Heart left ventricle (tissue), 16 donors: ENCODE data around the gene PLCB3. TPM values are rescaled to one million over a fixed set of nuclear protein-coding genes. Genes with fewer than 3 reads are reported as not detected.

Experiments
- ATAC-seq, 4 donors: fragments of 200-7000 bp; cut with Tn5 transposase; one replicate each; pipeline ENCODE4 v1.9.1; 2020 to 2022; ENCODE audit warnings: moderate library complexity in 4 of 4, mild to moderate bottlenecking in 3 of 4, moderate number of reproducible peaks in 1 of 4
- DNase-seq, 5 donors: peaks; one replicate each; pipeline ENCODE4 v3.0.0-alpha.2; 2020
- H3K27ac ChIP-seq, 12 donors: fragments of 200-600 bp; sonication (generic) in 4 of 12; one replicate each; pipeline versions ENCODE4 v1.5.0 to v1.8.0; 2016 to 2022; ENCODE audit warnings: mild to moderate bottlenecking in 2 of 12
- H3K27me3 ChIP-seq, 9 donors: fragments of 200-600 bp; sonication (generic) in 2 of 9; one replicate each; pipeline versions ENCODE4 v1.5.1 to v1.8.0; 2016 to 2022; ENCODE audit warnings: mild to moderate bottlenecking in 3 of 9
- H3K36me3 ChIP-seq, 9 donors: fragments of 200-600 bp; sonication (generic) in 2 of 9; one replicate each; pipeline versions ENCODE4 v1.5.0 to v1.8.0; 2018 to 2022; ENCODE audit warnings: mild to moderate bottlenecking in 2 of 9
- H3K4me1 ChIP-seq, 12 donors: fragments of 200-600 bp; sonication (generic) in 4 of 12; one replicate each; pipeline versions ENCODE4 v1.5.0 to v1.8.0; 2016 to 2022; ENCODE audit warnings: mild to moderate bottlenecking in 3 of 12
- H3K4me3 ChIP-seq, 12 donors: fragments of 200-600 bp; sonication (generic) in 4 of 12; one replicate each; pipeline versions ENCODE4 v1.5.0 to v1.8.0; 2017 to 2022; ENCODE audit warnings: mild to moderate bottlenecking in 9 of 12, moderate library complexity in 4 of 12
- H3K9me3 ChIP-seq, 12 donors: fragments of 200-600 bp; sonication (generic) in 4 of 12; one replicate each; pipeline versions ENCODE4 v1.5.0 to v1.8.0; 2016 to 2022; ENCODE audit warnings: mild to moderate bottlenecking in 1 of 12
- POLR2A ChIP-seq, 2 donors: fragments of 450-650 bp; IDR thresholded peaks; one replicate each; pipeline ENCODE4 v1.6.1; 2017; ENCODE audit warnings: antibody characterized with exemption in 2 of 2, mild to moderate bottlenecking in 2 of 2, moderate library complexity in 2 of 2
- WGBS, 4 donors: extraction: QIAGEN DNeasy Blood & Tissue Kit in 2 of 4; methylation state at CpG; one replicate each; pipeline versions ENCODE4 v1.1.5 to v1.1.7; 2013 to 2018; 5-methylcytosine and 5-hydroxymethylcytosine counted together
- intact Hi-C, 10 donors: fragments of 100-400 bp; cut with DNase I; formaldehyde crosslinking; loops; one replicate each; pipeline versions ENCODE4 v1.11.1 to v1.14.2; 2022
- polyA plus RNA-seq, 2 donors: library from polyadenylated mRNA; stranded (reverse); fragments of 200-250 nt; gene quantifications; one replicate each; pipeline ENCODE4 v1.2.3, GENCODE V29; 2013
- total RNA-seq, 9 donors: library from RNA; depleted of rRNA in 2 of 9; stranded (reverse); fragments of >200 nt in 2 of 9; fragmentation: NEBNext Ultra II Directional in 3 of 9; extraction: Animal tissue kit (Norgen Biotek cat#: 25700) in 3 of 9; gene quantifications; one replicate each; pipeline versions ENCODE4 v1.1.0 to v1.2.4, GENCODE V29; 2016 to 2023
- TF ChIP-seq, protein P1 (sequence below), 12 donors: fragments of 200-600 bp; sonication (generic) in 4 of 12; IDR thresholded peaks; one replicate each; pipeline versions ENCODE4 v1.5.0 to v1.8.0; 2018 to 2022; ENCODE audit warnings: antibody characterized with exemption in 12 of 12, mild to moderate bottlenecking in 5 of 12
- donor health status: ischemic (EF 13 %, LVEDD 7.1; RV severe dilation, severe dysfunction).
- donor health status: healthy with polysubstance abuse.
- donor health status: DM: no; HTN: yes; CAD: no.
- donor health status: DM: no; HTN: no; CAD: no.
- donor health status: ischemic (EF 25% LVEDD 6.9; RV normal size, moderate dysfunction).
- donor health status: ischemic (EF 25% LVEDD 5.7; RV mildly dilated, moderate dysfunction).
- donor health status: healthy.
- donor health status: DM: yes; HTN: yes; CAD: no.
- donor health status: ischemic (EF 35%, LVEDD 5.7; RV mildly dilated, moderate dysfunction).
- donor health status: nonischemic (EF 11% LVEDD 7.7; RV severe dilation, severe dysfunction).
- donor health status: DM: yes; HTN: yes; CAD: no.
- donor health status: PGD.
- donor health status: ischemic (EF 29% LVEDD 5.4; RV normal size, mild dysfunction).
- donor health status: nonischemic (EF 23%, LVEDD 6.1; RV moderate dilation, normal function).

The PLCB3 gene
- total and polyA plus RNA-seq, 11 donors, result 7.4 to 19.1 (median 9.8) TPM

DNA sequence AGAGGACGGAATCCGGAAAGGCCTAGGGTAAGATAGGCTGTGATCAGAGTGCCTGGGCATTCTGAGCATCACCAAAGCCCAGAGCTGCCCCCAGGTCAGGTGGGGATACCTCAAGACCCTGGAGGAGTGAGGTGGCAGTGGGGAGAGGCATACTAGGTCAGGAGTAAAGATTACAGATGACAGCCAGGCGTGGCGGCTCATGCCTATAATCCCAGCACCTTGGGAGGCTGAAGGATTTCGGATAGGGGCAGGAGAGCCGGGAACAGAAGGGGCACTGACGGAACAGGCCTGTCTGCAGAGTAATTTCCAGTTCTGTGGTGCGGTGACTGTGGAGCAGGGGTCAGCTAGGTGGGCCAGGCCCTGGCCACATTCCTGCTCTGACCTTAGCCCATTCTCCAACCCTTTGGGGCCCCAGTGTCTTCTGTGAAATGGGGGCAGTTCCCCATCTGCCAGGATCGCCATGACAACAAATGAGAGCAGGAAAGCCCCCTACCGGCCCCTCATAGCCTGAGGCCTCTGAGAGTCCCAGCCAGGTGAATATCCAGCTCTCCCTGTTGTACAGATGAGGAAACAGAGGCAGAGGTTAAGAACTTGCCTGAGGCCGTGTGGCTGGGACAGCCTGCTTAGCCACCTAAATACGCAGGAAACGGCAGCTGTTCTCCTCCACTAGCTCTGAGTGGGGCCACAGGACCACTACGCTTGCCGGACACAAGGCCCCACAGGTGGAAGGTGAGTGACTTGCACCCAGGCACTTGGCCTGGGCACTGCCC, 23.9 kb downstream of the PLCB3 start:
- Histone ChIP-seq H3K27ac (no peak overlapping the region), H3K27me3 (no peaks in the 10 kb centered on the region), H3K4me1 (peaks cover 0 to 25% (median 11%) of the 10 kb centered on the region in 12 donors), H3K36me3 (peaks cover 0 to 41% (median 36%) of the 10 kb centered on the region in 9 donors), H3K4me3 (no peak overlapping the region), H3K9me3 (no peaks in the 10 kb centered on the region)
- WGBS, 4 donors, result 93 to 96% (median 94%) methylated on average over 13 to 15 of the region's 15 CpGs
- TF ChIP-seq POLR2A (IDR thresholded peaks at IDR 0.05), result no peak
- TF ChIP-seq, protein P1, sequence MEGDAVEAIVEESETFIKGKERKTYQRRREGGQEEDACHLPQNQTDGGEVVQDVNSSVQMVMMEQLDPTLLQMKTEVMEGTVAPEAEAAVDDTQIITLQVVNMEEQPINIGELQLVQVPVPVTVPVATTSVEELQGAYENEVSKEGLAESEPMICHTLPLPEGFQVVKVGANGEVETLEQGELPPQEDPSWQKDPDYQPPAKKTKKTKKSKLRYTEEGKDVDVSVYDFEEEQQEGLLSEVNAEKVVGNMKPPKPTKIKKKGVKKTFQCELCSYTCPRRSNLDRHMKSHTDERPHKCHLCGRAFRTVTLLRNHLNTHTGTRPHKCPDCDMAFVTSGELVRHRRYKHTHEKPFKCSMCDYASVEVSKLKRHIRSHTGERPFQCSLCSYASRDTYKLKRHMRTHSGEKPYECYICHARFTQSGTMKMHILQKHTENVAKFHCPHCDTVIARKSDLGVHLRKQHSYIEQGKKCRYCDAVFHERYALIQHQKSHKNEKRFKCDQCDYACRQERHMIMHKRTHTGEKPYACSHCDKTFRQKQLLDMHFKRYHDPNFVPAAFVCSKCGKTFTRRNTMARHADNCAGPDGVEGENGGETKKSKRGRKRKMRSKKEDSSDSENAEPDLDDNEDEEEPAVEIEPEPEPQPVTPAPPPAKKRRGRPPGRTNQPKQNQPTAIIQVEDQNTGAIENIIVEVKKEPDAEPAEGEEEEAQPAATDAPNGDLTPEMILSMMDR (IDR thresholded peaks at IDR 0.05), result no peak
- ATAC-seq, result no peak
- DNase-seq, result peak in 1 of 5 donors; percentile 37
- intact Hi-C loops, result loop anchor here in 1 of 10 donors (2.0 kb wide), 1 partner anchor 22 kb away; no protein-coding TSS in a partner anchor

DNA sequence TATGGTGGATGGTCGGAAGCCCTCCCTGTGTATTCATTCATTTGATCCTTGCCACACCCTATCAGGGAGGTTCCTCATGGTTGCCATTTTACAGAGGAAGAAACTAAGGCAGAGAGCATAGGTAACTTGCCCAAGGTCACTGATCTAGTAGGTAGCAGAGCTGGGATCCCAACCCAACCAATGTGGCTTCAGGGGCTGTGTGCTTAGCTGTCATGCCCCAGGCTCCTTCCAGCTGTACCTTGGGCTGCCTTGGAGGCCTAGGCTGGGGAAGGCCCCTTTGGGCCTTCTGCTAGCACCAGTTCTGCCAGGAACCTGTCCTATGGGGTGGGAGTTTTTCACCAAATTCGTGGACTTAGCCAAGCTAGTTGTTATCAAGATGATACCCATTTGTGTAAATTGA, 24.5 kb downstream of the PLCB3 start:
- H3K27ac ChIP-seq, result no peak overlapping the region
- H3K36me3 ChIP-seq, result peaks cover 0 to 43% (median 36%) of the 10 kb centered on the region in 9 donors
- H3K4me3 ChIP-seq, result no peak overlapping the region
- DNase-seq, result no peak
- TF ChIP-seq, protein P1 (IDR thresholded peaks at IDR 0.05), result no peak
- no peak for TF ChIP-seq POLR2A (IDR thresholded peaks at IDR 0.05)
- WGBS, 4 donors, result 87 to 96% (median 89%) methylated on average over 2 of the region's 2 CpGs
- no peak for ATAC-seq
- no peaks in the 10 kb centered on the region for H3K9me3 ChIP-seq
- H3K4me1 ChIP-seq, result peaks cover 0 to 25% (median 11%) of the 10 kb centered on the region in 12 donors
- intact Hi-C loops, result loop anchor here in 1 of 10 donors (2.0 kb wide), 1 partner anchor 21 kb away; no protein-coding TSS in a partner anchor
- H3K27me3 ChIP-seq, result no peaks in the 10 kb centered on the region

DNA sequence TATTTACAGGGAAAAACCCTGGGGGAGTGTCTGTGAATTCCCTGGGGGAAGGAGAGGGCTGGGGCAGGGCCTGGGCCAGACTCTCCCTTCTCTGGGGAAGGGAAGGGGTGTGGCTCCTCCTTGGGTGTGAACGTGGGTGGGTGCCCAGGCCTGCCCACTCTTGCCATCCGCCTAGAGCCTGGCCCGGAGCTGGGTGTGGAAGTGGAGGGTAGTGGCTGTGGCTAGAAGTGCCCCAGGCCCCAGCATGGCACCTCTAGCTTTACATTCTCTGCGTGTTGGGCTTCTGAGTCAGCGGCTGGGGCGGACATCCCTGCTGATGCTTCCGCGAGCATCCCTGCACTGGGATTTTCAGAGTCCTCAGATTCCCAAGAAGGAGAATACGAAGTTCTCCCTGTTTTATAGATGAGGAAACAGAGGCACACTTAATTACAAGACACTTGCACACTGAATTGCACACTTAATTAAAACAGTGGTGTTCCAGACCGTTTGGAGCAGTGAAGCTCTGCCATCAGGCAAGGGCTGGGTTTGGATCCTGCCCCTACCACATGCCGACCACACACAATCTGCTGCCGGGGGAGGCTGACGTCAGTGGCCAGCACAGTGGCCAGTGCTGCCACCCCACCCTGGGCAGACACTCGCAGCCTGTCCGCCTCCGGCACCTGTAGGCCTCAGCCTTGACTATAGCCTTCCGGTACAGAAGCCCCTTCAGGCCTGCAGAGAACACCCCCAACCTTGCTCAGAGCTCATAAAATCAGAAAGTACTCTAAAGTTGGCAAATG, 25.5 kb downstream of the PLCB3 start:
- TF ChIP-seq POLR2A (IDR thresholded peaks at IDR 0.05), result no peak
- TF ChIP-seq, protein P1 (IDR thresholded peaks at IDR 0.05), result no peak
- Histone ChIP-seq H3K4me1 (peaks cover 0 to 29% (median 12%) of the 10 kb centered on the region in 12 donors), H3K36me3 (peaks cover 0 to 52% (median 36%) of the 10 kb centered on the region in 9 donors), H3K27me3 (no peaks in the 10 kb centered on the region), H3K27ac (no peak overlapping the region), H3K4me3 (no peak overlapping the region), H3K9me3 (no peaks in the 10 kb centered on the region)
- intact Hi-C loops, result no loop called here
- DNase-seq (no peak), ATAC-seq (no peak)
- WGBS, 4 donors, result 77 to 86% (median 80%) methylated on average over 16 to 17 of the region's 17 CpGs
